Frontal cortex (tissue), 4 donors: ENCODE data around the gene OXNAD1. TPM values are rescaled to one million over a fixed set of nuclear protein-coding genes. Genes with fewer than 3 reads are reported as not detected.

Experiments
- DNase-seq, 2 donors: peaks; one replicate each; pipeline ENCODE4 v3.0.0; 2012; ENCODE audit warnings: low spot score in 2 of 2
- FAIRE-seq: peaks from 2 replicates; lab custom pipeline; 2012; peaks lifted over from hg19 to GRCh38; lab: Jason Lieb, UNC
- total RNA-seq: library from RNA; depleted of rRNA; stranded (reverse); fragments of >200 nt; gene quantifications from one replicate; pipeline ENCODE4 v1.2.3, GENCODE V29; 2014
- donor health status: control.
- donor health status: control.
- donor health status: control.

Gene OXNAD1
- total RNA-seq, 1 donor from 2014 or later = 15.5 TPM

DNA sequence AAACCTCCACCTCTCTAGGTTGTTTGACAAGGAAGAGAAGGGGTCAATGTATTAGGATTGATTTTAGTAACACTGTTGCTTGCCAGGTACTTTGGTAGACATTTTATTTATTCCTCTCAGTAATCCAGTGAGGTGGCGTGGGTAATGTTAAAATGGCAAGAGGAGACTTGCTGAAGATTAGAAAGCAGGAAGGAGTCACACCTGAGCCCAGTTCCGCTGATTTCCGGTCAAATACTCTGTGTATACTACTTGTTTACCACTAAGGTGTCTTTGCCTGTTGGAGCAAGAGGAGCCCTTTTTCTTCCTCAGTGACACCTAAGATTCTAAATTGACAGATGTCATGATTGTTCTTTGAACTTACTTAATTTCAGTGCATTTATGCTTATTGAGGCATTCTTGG is 1.7 kb downstream of the OXNAD1 start:
- FAIRE-seq = no peak
- DNase-seq = no peak

DNA sequence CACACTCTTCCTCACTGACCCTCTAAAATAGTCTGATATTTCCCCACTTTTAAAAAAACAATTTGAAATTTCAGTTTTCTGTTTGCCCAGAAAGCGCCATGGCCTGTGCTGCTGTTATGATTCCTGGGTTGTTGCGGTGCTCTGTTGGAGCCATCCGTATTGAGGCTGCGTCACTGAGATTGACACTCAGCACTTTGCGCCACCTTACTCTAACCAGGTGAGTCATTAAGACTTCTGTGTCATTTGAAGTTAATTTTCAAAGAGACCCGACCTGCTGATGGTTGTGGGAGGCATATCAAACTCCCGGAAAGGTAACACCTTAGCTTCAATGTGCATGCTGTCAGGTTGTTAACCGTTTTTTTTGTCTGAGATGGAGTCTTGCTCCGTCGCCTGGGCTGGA is 5.8 kb downstream of the OXNAD1 start:
- no peak for FAIRE-seq

DNA sequence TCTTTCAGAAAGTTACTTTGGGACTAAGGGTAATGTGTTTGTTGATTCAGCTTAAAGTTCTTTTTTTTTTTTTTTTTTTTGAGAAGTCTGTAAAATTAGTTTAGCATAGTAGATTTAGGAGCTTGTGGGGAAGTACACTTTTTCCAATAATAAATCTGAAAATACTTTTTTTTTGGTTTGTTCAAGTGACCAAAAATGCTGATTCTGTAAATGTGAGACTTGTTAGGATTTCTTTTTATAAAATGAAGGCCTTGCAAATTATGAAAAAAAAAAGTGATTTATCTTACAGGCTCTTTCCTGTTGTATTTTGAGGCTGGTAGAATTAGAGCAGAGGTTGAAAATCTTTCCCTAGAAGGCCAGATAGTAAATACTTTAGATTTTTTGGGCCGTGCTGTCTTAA is 7.6 kb downstream of the OXNAD1 start:
- FAIRE-seq (no peak), DNase-seq (no peak)

More for the DNA sequence above, 5.8 kb downstream of the OXNAD1 start:
- no peak for DNase-seq

DNA sequence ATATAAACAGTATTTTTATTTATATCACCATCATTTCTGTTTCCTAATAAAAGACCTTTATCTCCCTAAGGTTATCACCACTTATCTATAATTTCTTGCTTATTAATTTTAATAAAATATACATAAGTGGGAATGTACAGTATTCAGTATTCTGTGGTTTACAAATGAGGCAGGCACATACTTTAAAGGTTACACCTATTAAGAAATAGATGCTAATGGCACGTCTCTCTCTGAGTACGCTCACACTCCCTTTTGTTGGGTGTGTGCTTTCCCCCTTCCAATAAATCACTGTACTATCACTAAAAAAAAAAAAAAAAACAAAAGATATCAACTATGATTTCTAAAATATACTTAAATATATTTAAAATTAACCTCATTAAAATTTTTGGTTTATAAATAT is 8.9 kb downstream of the OXNAD1 start:
- no peak for DNase-seq
- FAIRE-seq = peak; percentile 43

DNA sequence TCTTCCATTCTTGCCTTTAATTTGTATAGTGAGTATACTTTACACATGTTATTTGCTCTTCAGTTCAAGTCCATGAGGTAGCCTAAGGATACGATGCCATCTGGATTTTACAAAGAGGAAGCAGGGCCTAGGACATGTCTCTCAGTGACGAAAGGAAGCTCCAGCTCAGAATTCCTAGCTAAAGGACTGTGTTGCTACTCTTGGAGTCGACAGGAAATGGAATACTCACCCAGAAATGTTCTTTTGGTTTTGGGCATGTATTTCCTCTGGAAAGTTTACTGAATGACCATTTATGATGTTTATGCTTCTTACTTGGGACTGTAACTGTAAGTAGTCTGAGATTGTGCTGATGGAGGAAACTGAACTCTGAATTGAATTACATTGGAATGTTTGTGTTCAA is 12.5 kb downstream of the OXNAD1 start:
- FAIRE-seq (no peak), DNase-seq (no peak)

DNA sequence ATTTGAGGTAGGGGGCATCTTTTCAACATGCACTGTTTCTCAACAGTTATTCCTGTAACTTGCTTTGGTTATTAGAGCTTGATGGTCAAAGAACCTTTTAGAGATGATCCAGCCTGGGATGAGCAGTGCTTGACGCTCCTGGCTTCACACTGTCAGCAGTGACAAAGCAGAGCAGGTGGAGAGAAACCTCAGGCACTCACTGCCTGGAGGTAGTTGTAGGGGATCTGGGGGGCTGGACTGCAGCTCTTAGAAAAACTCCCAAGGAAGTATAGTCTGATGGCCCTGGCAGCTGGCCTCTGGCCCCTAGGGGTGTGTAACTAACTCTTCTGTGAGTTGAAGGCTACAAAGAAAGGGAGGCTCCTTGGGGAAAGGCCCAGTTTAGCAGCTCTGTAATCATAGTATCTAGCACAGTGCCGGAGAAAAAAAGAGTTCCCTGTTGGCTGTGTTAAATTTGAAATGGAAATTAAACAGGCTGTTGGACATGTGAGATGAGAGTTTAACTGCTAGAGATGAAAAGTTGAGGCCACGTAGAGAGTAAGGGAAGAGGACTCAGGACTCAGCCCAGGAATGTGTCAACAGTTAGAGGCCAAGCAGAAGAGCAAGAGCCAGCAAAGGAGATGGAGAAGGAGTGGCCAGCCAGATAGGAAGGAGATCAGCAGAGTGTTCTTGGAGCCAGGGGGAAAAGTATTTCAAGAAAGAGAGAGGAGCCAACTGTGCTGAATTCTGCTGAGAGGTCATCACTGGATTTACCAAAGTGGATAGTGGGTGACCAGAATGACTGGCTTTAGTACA is 14.2 kb downstream of the OXNAD1 start:
- no peak for DNase-seq
- FAIRE-seq = no peak

DNA sequence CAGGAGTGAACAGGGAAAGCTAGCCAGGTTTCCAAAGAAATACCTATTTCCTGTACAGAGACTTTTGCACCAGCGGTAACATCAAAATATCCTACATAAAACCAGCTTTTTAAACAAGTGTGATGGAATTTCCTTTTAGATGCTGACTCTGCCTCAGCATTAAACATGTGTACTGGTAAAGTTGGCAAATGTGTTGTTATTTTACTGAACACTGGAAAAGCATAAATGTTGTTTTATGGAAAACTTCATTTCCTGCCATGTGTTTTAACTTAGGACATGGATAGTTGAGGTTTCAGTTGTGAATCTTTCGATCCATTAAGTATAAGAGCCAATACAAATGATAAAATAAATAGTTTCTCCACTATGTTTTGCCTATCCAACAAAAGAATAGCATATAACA is 15.7 kb downstream of the OXNAD1 start:
- no peak for FAIRE-seq
- no peak for DNase-seq

DNA sequence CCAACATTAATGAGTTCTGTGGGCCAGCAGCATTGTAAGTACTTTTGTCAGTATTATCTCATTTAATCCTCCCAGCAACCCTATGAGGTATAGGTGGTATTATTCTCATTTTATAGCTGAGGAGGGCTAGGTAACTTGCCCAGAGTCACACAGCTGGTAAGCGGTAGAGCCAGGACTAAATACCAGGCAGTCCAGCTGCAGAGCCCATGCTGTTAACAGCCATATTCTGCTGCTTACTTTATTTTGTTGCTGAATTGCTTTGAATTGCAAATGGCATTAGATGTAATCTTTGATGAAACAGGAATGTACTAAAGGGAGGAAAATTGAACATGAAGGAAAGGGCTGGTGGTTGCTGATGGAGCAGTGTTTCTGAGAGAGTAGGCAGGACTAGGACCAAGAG is 19.6 kb downstream of the OXNAD1 start:
- FAIRE-seq = no peak

DNA sequence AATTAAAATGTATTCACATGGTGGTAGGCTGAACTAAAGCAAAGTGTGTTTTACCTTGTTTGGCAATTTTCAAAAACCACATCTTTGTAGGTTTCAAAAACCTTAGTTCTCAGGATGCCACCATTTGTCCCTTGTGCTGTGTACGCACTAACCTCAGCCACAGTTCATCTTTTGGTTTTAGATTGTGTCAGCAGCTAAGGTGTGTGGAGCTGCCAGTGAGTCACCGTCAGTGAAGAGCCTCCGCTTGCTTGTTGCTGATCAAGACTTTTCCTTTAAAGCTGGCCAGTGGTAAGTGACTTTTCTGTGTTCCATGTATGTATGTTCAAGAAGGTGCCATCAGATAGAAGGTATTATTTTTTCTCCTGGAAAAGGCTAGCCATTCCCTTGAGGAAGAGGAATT is 21.1 kb downstream of the OXNAD1 start:
- no peak for FAIRE-seq
- DNase-seq = no peak

More for the DNA sequence above, 19.6 kb downstream of the OXNAD1 start:
- no peak for DNase-seq

DNA sequence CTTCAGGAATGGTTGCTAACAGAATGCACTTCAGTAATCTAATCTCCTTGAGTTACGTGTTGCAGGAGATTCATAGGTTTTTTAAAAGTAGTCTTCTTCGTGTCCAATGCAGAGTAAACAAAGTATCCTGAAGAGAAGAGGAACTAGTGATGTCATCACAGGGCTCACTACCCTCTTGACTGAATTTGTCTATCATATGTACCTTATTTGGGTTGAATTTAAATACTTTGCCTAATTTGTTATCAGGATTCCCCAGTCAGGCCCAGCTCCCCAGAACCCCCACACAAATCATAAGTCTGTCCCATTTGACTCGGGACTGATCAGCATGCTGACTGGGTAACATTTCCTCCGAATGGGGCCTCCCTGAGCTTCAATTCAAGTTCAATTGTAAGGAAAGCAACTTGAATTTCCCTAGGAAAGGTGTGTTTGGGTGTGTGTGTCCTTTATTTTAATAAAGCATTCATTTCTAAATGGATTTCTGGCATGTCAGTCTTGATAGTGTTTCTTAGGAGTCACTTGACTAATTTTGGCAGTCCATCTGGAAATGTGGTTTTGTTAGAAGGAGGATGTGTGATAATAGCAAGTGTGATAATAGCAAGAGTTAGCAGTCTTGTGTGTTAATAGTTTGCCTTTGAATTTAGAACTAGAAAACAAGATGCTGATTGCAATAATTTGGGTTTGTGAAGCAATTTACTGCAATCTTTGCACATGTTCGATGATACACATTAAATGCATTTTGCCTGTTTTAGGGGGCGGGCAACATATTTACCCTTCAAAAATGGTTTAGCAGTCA is 21.9 kb downstream of the OXNAD1 start:
- FAIRE-seq = no peak
- no peak for DNase-seq

DNA sequence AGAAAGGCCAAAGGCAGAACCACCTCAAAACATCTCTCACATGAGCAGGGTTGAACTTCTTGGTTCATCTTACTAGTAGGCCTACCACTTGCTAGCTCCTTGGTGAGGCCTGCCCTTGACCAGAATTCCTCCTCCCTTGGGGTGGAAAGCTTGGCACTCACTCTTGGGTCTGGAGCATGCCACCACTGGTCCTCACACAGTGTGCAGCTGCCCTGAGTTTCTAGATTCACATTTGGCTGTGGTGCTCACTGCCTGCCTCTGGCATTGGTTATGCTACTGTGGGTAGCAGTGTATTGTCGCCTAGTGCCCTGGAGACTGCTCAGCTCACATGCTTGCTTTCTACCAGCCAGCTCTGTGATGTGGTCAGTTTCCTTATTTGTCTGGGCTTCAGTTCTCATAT is 23.7 kb downstream of the OXNAD1 start:
- DNase-seq = no peak

DNA sequence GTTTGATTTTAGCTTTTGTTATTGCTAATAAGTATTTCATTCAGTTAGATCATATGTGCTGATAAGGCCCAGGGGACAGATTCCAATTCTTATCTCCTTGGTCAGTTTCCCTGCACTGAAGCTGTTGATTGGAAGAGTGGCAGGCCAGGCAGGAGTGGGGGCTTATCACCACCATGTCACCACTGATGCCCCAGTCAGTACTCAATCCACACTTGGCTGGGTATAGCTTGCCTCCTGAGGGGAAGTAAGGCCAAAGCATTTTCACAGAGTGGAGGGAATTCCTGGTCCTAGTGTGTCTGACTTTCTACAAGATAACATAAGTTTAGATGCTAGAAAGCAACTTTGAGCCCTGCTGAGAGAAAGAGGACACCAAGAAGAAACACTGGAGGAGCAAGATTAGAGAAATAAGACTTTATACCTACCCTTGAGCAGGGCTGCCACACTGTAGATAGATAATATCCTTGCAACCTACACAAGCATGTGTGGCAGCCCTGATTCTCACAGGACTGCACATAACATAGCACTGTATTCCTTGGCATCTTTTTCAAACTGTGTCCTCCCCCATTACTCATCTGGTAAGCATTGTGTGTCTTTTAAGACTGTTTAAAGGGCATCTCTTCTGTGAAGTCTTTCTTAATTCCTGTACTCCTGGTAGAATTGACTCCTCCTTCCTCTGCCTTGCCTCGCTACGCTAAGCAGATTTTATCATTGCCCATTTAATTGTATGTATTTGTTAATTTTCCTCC is 24.3 kb downstream of the OXNAD1 start:
- no peak for FAIRE-seq

More for the DNA sequence above, 23.7 kb downstream of the OXNAD1 start:
- FAIRE-seq = no peak

DNA sequence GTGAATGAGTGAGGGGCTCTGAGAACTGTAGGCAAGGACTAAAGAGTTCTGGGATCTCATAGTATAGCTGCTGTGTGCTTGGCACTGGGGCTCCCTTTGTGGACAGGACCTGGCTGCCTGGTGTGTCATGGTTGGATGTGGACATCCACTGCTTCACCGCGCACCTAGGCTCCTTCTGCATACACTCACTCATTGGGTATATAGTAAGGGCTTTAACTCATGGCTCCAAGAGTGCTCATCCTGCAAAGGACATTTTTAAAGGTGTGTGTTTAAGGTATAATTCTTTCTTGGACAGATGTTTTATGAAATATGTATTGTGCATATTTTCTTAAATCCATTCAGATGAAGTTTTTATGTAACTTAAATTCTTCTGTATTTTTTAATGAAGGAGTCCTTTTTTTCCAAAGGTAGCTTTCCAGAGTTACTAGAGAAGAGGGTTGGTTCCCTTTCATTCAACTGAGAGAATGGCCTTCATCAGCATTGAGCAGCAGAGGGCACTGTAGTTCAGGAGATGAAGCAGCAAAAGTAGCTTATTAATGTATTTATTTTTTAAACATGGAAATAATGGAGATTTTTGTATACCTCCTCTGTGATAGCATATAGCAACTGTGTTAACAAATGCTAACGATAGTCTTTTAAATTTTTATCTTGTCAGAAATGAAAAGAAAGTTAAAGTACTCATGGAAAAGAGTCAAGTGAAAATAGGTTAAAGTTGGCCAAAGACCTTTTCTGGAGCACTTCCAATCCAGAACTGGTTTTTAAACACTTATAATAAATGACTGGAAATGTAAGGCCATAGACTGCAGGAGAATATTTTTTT is 25.2 kb downstream of the OXNAD1 start:
- peak in 1 of 2 donors; percentile 25 for DNase-seq
- FAIRE-seq = peak; percentile 48

More for the DNA sequence above, 24.3 kb downstream of the OXNAD1 start:
- no peak for DNase-seq

DNA sequence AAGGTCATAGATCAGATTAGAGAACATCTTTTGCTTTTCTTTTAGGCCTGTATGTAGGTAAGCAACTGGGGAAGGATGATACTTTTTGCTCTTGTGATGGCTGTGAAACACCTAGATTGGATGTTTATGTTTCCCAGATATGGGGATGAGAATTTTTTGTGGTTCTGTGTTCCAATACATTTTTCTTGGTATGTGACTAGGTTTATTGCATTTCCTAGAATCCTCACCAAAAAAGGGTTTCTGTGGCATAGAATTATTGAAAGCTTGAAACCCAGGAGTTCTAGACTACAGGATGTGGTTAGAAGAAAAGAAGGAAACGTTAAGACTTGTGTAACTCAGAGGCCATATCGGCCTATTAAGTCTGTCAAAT is 25.8 kb downstream of the OXNAD1 start:
- no peak for DNase-seq
- no peak for FAIRE-seq

DNA sequence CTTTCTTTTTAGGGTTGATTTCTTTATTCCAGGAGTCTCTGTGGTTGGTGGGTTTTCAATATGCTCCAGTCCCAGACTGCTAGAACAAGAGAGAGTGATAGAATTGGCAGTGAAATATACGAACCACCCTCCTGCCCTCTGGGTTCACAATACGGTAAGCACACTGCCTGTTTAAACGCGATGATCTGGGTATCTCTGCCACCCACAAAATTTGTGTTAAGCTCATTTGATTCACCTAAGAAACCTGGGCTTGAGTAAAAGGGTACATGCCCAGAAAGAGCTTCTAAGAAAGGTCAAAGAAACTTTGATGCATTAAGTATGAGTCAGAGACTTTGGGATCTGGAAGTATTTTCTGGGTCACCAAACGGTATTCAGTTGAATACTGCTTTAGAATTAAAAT is 29.8 kb downstream of the OXNAD1 start:
- DNase-seq (no peak), FAIRE-seq (no peak)

DNA sequence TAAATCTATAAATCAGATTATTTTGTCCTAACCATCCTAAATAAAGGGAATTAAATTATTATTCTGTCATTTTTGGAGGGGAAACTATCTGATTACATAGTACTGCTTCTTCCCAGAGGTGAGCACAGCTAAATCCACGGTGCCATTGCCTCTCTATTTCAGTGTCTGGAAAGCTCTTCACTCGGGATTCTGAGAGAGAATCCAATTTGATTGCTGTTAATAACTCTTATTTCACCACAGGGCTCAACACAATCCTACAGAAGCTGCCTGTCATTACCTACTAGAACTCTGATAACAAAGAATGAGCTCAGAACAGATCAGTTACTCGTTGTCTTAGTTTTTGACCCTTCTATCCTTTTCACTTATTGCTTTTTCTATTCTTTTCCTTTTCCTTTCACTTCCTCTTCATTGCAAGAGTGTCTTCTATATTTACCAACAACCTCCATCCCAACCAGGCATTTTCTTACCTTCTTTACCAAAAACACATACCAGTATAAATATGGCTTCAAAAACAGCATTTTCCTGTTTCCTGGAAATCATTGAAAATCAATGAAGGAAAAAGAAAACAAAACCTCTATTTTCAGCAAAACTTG is 30.4 kb downstream of the OXNAD1 start:
- DNase-seq = no peak

DNA sequence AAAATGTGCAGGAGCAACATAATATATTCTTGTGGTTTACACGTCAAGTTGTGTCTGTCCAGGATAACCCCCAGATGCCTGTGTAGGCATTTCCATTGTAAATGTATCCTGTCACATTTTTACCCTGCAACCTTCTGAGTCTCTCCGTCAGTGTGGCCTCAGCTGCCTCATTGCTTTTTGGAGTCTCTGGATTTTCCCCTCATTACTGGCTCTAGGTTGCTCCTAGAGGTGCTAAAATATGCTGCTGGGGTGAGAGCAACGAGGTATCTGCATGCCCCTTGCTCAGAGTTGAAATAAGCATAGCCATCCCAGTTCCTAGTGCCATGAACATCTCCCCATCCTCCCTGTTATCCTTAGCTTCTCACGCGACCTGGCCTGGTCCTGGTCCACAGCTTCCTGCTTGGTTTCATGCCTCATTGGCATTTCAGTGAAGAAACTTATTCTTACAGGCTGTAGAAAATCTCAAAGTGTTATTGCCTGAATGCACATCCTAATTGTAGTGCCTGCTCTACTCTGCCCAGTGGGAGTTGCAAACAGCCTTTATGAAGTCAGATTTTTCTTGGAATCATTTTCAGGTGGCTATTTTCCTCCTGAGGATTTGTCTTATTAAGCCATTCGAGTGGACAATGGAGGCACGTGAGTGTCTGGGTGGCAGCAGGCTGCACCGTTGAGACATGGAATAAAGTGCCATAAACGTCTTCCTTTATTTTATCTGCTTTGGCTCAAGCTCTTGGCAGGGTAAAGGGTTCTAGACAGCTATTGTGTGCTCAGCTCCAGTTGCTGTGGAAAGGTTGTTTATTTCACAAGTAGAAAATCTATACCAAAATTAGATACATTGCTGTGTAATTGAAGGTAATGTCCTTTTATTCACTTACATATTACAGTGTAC is 33.2 kb downstream of the OXNAD1 start:
- no peak for DNase-seq
- no peak for FAIRE-seq

More for the DNA sequence above, 30.4 kb downstream of the OXNAD1 start:
- FAIRE-seq = no peak

DNA sequence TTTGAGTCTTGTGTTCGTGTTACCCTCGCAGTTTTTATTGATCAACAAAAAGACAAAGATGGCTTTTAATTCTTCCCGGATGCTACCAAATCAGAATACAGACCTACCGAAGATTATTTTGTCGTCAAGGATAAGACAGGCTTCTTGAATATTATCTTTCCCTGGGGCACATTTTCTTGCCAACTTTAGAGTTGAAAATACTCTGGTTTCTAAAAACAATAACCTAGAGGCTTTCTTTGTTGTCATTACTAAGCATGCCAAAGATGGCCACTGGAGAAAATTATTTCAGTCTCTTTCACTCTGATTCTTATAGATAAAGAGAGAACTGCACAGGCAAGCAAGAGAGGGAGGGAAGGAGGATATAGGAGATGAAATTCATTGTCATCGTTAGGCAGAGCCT is 33.9 kb downstream of the OXNAD1 start:
- FAIRE-seq = no peak
- DNase-seq = no peak
